ENCODE data around the gene JCHAIN. TPM values are rescaled to one million over a fixed set of nuclear protein-coding genes. Genes with fewer than 3 reads are reported as not detected.
A peak's percentile ranks its signal among the peaks of the same experiment; 100 is the strongest.

JCHAIN gene
- total and polyA plus RNA-seq, 9 of the 15 experiments (the other 6 are each of a cell fraction or from before 2014, with no cell fraction given) = 0.04 to 0.68 (median 0.26) TPM; not detected in 5

DNA sequence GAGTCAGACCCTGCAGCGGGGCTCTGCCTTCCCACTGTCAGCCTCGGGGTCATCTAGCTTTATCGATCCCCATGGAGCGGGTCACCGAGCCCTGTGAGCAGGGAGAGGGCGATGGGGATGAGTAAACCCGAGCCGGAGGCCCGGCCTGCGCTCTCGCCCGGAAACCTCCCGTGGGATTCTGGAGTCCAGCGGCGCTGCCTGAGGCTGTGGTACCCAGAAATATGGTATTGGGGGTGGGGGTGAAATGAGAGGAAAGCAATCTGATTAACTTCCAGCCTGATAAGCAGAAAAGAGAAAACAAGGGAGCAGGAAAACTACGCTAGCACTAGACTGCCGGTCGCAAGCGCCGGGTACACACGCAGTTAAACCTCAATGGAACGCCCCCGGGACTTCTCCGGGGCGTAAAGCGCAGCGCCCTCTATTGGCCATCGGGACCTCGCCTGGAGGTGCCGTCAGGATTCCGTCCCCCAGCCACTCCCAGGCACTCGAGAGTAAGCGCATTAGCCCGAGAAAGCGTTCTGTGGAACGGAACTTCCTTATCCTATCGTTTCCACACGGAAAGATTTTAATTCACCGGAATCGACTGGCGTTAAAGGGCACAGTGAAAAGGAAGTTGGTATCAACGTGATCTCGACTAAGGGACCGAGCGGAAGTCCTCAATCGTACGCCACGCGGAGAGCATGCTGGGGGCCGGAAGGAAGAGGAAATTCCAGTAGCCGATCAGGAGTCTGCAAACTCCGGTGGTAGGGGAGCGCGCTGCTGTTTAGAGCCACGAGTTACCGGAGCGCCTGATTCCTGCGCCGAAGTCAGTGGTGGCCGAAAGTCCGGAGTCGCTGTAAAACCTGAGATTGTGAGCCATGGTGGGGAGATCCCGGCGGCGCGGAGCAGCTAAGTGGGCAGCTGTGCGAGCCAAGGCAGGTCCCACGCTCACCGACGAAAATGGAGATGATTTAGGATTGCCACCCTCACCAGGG, 21.8 kb upstream of the JCHAIN start, which contains the start of gene UTP3 (continued):
- TF ChIP-seq, protein P1, sequence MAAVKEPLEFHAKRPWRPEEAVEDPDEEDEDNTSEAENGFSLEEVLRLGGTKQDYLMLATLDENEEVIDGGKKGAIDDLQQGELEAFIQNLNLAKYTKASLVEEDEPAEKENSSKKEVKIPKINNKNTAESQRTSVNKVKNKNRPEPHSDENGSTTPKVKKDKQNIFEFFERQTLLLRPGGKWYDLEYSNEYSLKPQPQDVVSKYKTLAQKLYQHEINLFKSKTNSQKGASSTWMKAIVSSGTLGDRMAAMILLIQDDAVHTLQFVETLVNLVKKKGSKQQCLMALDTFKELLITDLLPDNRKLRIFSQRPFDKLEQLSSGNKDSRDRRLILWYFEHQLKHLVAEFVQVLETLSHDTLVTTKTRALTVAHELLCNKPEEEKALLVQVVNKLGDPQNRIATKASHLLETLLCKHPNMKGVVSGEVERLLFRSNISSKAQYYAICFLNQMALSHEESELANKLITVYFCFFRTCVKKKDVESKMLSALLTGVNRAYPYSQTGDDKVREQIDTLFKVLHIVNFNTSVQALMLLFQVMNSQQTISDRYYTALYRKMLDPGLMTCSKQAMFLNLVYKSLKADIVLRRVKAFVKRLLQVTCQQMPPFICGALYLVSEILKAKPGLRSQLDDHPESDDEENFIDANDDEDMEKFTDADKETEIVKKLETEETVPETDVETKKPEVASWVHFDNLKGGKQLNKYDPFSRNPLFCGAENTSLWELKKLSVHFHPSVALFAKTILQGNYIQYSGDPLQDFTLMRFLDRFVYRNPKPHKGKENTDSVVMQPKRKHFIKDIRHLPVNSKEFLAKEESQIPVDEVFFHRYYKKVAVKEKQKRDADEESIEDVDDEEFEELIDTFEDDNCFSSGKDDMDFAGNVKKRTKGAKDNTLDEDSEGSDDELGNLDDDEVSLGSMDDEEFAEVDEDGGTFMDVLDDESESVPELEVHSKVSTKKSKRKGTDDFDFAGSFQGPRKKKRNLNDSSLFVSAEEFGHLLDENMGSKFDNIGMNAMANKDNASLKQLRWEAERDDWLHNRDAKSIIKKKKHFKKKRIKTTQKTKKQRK (IDR thresholded peaks at IDR 0.05; ENCODE audit: borderline replicate concordance, low read depth, low read length) = no peak
- TF ChIP-seq TRIM24 (IDR thresholded peaks at IDR 0.05) (peak; percentile 56 to 99; a peak in 3 of 4 replicates), TEAD4 (IDR thresholded peaks at IDR 0.05; ENCODE audit: low read length) (peak; percentile 77), TEAD4 (CRISPR knock-in tag; IDR thresholded peaks at IDR 0.05; ENCODE audit: borderline replicate concordance) (no peak), ARID2 (IDR thresholded peaks at IDR 0.05) (no peak), FOXJ3 (CRISPR knock-in tag; IDR thresholded peaks at IDR 0.05) (no peak), NCOA6 (IDR thresholded peaks at IDR 0.05) (no peak), CAMTA2 (CRISPR knock-in tag; conservative IDR thresholded peaks at IDR 0.05) (0 out of 2 replicates have a peak, but pooled peaks have one; percentile 12), ZNF165 (CRISPR knock-in tag; IDR thresholded peaks at IDR 0.05; ENCODE audit: borderline replicate concordance) (no peak), NELFE (IDR thresholded peaks at IDR 0.05; ENCODE audit: insufficient read depth, insufficient read length) (no peak), CCAR2 (IDR thresholded peaks at IDR 0.05; ENCODE audit: low read depth, low read length) (no peak)
- TF ChIP-seq, protein P2, sequence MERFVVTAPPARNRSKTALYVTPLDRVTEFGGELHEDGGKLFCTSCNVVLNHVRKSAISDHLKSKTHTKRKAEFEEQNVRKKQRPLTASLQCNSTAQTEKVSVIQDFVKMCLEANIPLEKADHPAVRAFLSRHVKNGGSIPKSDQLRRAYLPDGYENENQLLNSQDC (CRISPR knock-in tag; IDR thresholded peaks at IDR 0.05) = 0 out of 2 replicates have a peak, but pooled peaks have one; percentile 4
- TF ChIP-seq, protein P3, sequence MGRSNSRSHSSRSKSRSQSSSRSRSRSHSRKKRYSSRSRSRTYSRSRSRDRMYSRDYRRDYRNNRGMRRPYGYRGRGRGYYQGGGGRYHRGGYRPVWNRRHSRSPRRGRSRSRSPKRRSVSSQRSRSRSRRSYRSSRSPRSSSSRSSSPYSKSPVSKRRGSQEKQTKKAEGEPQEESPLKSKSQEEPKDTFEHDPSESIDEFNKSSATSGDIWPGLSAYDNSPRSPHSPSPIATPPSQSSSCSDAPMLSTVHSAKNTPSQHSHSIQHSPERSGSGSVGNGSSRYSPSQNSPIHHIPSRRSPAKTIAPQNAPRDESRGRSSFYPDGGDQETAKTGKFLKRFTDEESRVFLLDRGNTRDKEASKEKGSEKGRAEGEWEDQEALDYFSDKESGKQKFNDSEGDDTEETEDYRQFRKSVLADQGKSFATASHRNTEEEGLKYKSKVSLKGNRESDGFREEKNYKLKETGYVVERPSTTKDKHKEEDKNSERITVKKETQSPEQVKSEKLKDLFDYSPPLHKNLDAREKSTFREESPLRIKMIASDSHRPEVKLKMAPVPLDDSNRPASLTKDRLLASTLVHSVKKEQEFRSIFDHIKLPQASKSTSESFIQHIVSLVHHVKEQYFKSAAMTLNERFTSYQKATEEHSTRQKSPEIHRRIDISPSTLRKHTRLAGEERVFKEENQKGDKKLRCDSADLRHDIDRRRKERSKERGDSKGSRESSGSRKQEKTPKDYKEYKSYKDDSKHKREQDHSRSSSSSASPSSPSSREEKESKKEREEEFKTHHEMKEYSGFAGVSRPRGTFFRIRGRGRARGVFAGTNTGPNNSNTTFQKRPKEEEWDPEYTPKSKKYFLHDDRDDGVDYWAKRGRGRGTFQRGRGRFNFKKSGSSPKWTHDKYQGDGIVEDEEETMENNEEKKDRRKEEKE (IDR thresholded peaks at IDR 0.05; ENCODE audit: borderline replicate concordance in 1 of 2, control insufficient read depth in 1 of 2, low read depth in 2 of 2, low read length in 1 of 2) = peak in 1 of 2 experiments; percentile 98; a peak in 2 of 4 replicates
